HG03571 (cell line): Measurements from ENCODE around the gene EPHB3.
A peak's percentile ranks its signal among the peaks of the same experiment; 100 is the strongest.

Experiments
- ATAC-seq: cut with Tn5 transposase; IDR thresholded peaks from one replicate; pipeline ENCODE4 v1.9.1; 2021; ENCODE audit not compliant: unreplicated experiment

EPHB3 gene

DNA sequence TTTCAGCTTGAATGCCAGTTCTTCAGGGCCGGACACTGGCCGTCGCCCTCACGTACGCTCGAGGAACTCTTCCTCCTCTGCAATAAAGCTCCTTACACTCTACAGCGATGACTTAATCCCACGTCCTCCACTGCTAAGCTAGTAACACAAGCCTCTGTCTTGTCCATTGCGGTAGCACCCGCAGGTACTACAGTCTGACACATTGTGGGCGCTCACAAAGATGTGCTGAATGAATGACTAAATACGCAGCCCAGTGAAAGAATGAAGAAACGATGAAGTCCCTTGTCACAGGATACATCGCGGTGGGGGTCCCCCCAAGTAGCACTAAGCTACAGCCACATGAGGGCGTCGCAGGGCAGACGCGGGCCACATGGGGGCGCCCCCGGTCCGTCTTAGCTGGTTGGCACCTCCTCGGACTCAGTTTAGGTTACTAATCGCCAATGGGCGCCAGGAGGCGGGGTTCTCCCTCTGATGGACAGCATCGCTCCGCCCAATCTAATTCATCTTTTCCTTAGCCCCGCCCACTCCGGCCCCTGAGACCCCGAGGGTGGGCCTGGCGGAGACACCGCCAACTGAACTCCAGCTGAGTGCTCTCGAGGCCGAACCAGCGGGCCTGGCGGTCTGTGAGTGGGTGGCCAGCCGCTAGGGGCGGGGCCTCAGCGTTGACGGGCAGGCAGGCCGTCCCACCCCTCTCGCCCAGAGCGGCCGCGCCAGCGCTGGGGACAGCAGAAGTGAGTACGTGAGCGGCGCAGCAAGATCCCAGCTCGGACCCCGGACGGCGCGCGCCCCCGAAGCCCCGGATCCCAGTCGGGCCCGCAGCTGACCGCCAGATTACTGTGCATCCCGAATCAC, at the start of gene EPHB3:
TSS of gene EPHB3 (plus strand) at position 725 of the 852 bp plus-strand sequence. CDS start 451 bp downstream, outside the sequence.
- peak; percentile 78 for ATAC-seq

DNA sequence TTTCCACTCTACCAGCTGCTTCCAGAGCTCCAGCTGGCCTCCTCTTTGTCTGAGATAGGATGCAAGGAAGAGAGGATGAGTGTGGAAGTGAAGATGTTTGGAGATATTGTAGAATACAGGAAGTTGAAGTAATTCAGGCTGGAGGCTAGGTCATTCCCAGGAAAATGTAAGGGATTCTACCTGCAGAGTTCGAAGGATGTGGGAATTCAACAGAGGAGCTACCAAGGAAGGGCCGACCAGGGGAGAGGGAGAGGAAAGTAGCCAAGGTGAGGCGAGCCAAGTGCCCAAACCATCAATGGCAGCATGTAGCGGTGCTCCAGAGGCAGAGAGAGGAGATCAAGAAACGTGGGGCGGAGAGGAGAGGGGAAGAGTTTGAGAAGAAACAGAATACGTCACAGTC, 49.0 kb upstream of the EPHB3 start:
- ATAC-seq, result no peak

DNA sequence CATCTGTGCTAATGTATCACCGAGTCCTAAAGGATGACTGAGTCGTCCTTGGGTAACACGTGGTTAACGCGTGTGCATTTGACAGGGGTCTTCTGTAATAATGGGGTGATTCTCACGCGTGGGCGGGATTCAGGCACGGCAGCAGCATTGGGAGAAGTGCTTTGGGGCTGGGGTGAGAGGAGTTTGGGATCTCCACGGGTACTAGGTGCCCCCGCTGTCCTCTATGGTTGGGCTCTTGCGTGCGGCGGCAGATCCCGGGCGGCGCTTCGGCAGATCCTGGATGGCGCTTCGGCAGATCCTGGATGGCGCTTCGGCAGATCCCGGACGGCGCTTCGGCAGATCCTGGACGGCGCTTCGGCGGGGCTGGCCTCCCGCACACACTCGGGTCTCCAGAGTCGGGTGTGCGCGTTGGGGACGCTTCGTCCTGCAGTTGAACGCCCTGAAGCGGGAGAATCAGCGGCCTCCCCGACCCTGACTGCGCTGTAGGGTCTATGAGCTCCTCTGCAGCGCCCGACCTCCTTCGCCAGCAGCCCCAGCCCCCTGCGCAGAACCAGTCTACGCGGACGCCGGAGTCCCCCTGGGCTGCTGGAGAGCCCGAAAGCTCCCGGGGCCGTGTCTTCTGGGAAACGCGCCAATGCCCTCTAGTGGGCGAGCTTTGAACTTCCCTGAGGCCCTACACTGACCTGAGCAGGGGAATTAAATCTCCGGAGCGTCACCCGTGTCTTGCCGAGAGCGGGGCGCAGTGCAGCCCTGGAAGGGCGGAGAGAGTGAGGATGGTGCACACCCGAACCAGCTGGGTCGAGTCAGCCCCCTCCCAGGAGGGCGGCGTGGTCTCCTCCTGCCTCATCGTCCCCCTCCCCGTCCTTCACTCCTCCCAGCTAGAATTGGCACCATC, 48.1 kb upstream of the EPHB3 start:
- ATAC-seq, result no peak

DNA sequence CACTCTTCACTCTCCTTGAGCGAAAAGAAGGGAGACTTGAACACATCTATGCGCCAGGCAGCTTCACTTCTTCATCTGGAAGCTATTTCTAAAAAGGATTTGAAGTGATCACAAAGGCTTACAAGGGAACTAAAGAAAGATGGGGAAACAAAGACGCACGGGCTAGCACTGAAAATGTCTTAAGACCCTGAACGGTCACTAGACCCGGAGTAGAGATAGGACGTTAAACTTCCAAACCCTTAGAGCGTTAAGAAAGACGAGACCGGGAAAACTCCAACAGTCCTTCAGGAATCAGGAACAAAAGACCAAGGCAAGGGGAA, 47.5 kb upstream of the EPHB3 start:
- ATAC-seq, result no peak

GRCh38 chr3:184523825-184524615, 37.6 kb upstream of the EPHB3 start:
- ATAC-seq, result no peak

GRCh38 chr3:184524981-184525336, 36.6 kb upstream of the EPHB3 start:
- no peak for ATAC-seq

- ATAC-seq, result no peak
These were observed 36.1 kb upstream of the EPHB3 start for GRCh38 chr3:184525337-184526087.

DNA sequence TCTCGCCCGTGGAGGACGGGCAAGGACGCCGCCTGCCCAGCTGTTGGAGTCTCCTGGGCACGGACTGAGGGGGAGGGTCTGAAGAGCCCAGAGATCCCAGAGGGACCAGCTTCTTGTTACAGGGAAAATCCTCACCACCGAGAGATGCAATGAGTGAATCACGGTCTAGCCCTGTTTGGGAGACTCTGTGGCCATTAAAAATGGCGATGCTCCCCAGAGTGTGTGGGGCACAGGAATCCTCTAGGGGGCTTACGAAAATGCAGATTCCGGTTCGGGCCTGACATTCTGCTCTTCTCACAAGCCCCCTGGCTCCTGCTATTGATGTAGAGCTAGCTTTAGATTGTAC, 35.5 kb upstream of the EPHB3 start:
- ATAC-seq, result no peak

DNA sequence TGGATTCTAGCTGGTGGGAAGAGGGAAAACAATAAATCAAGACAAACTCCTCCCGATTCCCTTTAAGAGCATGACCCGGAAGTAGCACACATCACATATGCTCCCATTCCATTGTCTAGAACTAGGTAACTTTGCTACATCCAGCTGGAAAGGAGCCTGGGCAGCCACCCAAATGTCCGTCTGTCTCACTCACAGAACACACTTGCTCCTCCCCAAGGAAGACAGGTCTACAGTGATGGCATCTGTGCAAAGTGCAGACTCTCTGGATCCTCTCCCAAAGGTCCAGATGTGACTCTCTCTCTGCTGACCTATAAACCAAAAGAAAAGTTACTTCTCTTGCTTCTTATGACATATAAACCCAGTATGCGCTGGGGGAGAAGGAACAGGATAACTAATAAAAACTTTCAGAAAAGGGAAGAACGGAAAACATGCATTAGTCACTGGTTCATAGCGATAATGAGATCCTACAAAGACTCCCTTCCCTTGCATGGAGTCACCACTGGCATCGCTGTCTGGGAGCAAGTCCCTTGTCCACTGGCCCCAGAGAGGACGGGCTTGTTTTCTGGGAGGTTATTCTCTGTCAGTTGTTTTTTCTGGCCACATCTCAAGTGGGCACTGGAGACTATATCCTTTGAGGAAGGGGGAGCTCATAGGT, 29.8 kb upstream of the EPHB3 start:
- no peak for ATAC-seq

DNA sequence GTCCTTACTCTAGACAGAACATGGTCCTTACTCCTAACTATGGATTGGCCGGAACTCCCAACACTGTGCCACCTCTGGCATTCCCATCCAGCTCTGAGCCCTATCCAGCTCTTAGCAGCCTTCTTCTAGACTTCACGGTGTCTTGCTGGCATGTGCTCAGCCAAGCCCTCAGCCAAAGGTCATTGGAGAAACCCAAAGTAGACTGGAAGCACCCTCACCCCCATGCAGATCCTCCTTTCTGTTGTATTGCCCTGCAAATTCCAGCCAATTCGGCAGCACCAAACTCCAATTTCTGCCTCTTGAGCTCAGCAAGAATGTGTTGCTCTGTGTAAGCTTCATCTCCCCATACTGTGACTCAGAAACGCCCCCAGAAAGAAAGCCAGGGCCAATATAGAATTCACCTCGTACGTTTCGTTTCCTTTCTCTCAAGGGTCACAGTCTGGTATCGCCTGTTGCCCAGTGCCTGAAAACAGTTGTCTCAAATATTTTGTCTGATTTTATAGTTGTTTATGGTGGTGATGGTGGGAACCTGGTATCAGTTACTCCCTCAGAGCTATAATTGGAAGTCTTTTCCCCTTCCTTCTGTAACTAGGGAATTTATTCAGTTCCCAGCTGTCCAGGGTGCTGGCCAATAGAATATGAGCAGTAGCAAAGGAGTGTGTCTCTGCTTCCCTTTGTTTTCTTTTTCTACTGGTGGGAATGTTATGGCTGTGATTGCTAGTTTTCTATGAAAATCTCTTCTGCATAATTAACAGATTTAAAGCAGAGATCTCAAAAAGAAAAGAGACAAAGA, 28.4 kb upstream of the EPHB3 start:
- no peak for ATAC-seq

DNA sequence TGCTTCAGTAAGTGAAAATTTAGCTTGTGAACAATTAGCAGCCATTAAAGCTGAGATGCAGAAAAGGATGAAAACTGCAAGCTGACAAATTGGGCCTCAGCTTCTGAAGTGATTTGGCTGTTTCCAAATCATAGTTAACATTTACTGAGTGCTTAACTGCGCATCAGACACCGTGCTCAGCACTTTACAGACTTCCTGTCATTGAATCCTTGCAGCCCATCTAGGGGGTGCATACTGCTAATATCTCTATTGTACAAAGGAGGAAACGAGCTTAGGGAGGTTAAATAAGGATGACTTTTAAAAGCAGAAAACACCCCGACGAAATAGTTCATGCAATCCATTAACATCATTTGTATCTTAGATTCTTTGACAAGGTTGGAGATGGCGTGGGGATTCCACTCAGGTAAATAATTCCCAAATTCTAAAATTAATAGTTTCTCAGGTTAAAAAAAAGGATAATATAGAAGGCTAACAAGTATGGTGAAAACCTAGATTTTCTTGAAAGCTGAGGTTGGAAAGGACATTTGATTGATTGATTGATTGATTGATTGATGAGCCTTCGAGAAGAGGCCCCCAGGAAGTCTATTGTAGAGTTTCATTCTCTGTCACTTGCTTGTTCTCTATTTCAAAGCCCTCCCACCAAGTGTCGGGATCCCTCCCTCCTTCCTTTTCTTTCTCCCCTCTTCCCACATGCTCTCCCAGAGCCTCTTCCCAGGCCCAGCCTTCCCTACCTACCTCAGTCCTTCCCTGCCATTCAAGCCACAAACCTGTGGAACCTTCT, 23.5 kb upstream of the EPHB3 start:
- no peak for ATAC-seq

- ATAC-seq, result no peak
These were observed 22.7 kb upstream of the EPHB3 start for GRCh38 chr3:184538666-184539431.

- no peak for ATAC-seq
These were observed 21.7 kb upstream of the EPHB3 start for GRCh38 chr3:184539801-184540435.

- no peak for ATAC-seq
These were observed 20.6 kb upstream of the EPHB3 start for GRCh38 chr3:184540777-184541681.

DNA sequence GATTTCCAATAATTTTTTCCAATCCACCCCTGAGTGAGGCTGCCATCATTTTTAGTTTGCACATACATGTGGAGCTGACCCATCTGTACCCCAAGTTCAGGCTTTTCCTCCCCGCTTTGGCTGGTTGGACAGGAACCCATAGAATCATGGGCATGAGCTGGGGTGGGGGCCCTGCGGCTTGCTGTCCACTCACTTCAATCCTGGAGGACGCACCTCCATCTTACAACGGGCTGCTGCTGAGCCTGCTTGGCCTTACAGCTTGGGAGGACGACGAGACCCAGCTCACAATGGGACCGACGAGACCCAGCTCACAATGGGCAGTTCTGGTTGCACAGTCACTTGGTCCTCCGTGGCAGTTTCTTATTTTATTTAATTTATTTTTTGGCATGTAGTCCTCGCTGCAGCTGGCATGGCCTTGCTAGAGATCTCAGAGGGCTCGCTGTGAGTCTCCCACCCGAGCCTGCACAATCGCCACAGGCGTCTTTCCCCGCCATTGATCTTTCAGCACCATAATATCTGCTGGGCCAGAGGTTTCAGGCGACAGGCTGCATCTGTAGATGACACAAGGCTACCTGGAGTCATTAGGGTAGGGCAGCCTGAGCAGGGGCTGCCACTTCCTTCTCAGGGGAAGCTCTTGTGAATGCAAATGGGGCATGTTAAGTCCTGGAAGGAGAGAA, 19.6 kb upstream of the EPHB3 start:
- no peak for ATAC-seq

DNA sequence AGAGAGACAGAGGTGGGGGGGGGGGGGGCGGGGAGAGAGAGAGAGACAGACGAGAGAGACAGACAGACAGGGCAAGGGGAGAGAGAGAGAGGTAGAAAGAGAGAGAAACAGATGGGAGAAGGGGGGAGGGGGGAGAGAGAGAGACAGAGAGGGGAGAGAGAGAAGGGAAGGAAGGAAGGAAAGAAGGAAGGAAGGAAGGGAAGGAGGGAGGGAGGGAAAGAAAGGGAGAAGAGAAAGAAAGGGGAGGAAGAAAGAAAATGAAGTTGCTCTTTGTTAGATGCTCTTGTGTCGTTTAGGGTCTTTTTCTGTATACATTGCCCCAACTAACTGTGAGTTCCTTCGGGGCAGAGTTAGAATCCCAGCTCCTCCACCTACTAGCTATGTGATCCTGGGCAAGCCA, 19.0 kb upstream of the EPHB3 start:
- ATAC-seq, result no peak
